SK-N-SH (cell line): ENCODE results near the gene COX15. TPM values are rescaled to one million over a fixed set of nuclear protein-coding genes. Genes with fewer than 3 reads are reported as not detected.

Source experiments
- CTCF ChIA-PET: fragments of 300-600, 350-600 bp; formaldehyde crosslinking; extraction: SDS; loops from one replicate; lab custom pipeline; 2021; lab: Yijun Ruan, JAX
- POLR2A ChIA-PET: fragments of 350-600 bp; sonication (Branson Sonifier 250); formaldehyde crosslinking; extraction: SDS; loops from one replicate; lab custom pipeline; 2020; ENCODE audit warnings: antibody characterized with exemption, inconsistent platforms; lab: Yijun Ruan, JAX
- DNase-seq: peaks from one replicate; pipeline ENCODE4 v3.0.0; 2012
- H2AFZ ChIP-seq: fragments of 200-600 bp; sonication (generic); 2 replicates; pipeline ENCODE4 v1.8.1; 2016; ENCODE audit warnings: antibody characterized with exemption, mild to moderate bottlenecking, low read depth
- H3F3A ChIP-seq: fragments of 200-600 bp; sonication (generic); replicated peaks from 2 replicates; pipeline ENCODE3; 2016; ENCODE audit warnings: antibody characterized with exemption, mild to moderate bottlenecking; ENCODE audit not compliant: insufficient read depth
- H3K27ac ChIP-seq, 2 experiments: fragments of 200-500 bp in 1 of 2; fragments of 200-600 bp in 1 of 2; sonication (Bioruptor generic) in 1 of 2; sonication (generic), shearing (Covaris generic) in 1 of 2; 2 replicates each; pipeline versions ENCODE4 v1.5.1 to v1.6.1; 2014 to 2016; ENCODE audit warnings: low read depth in 2 of 2, inconsistent platforms in 1 of 2, low read length in 1 of 2, mild to moderate bottlenecking in 1 of 2, mixed read lengths in 1 of 2
- H3K27me3 ChIP-seq: fragments of 200-600 bp; sonication (generic), shearing (Covaris generic); 2 replicates; pipeline ENCODE4 v1.6.1; 2016; ENCODE audit warnings: mixed run types; ENCODE audit not compliant: insufficient read depth
- H3K36me3 ChIP-seq, 2 experiments: fragments of 200-500 bp in 1 of 2; fragments of 200-600 bp in 1 of 2; sonication (Bioruptor generic) in 1 of 2; sonication (generic) in 1 of 2; replicated peaks in 1 of 2; 2 replicates each; pipeline versions ENCODE3 to v1.5.1; 2014 to 2016; ENCODE audit warnings: low read length in 1 of 2, mild to moderate bottlenecking in 1 of 2; ENCODE audit not compliant: insufficient read depth in 2 of 2, control insufficient read depth in 1 of 2
- H3K4me1 ChIP-seq, 2 experiments: fragments of 200-500 bp in 1 of 2; fragments of 200-600 bp in 1 of 2; sonication (Bioruptor generic) in 1 of 2; sonication (generic), shearing (Covaris generic) in 1 of 2; 2 replicates each; pipeline versions ENCODE4 v1.5.1 to v1.6.1; 2014 to 2016; ENCODE audit warnings: low read depth in 1 of 2, low read length in 1 of 2, mixed run types in 1 of 2; ENCODE audit not compliant: insufficient read depth in 2 of 2, control insufficient read depth in 1 of 2
- H3K4me2 ChIP-seq: fragments of 200-600 bp; sonication (generic), shearing (Covaris generic); 2 replicates; pipeline ENCODE4 v1.6.1; 2017; ENCODE audit warnings: mixed run types
- H3K4me3 ChIP-seq, 2 experiments: fragments of 200-500 bp in 1 of 2; fragments of 200-600 bp in 1 of 2; sonication (Bioruptor generic) in 1 of 2; sonication (generic), shearing (Covaris generic) in 1 of 2; 2 replicates each; pipeline versions ENCODE4 v1.5.1 to v1.8.1; 2014 to 2016; ENCODE audit warnings: low read depth in 2 of 2, inconsistent platforms in 1 of 2, low read length in 1 of 2, mild to moderate bottlenecking in 1 of 2, mixed read lengths in 1 of 2, moderate library complexity in 1 of 2
- H3K79me2 ChIP-seq: fragments of 200-600 bp; sonication (generic); 2 replicates; pipeline ENCODE4 v1.8.1; 2017; ENCODE audit warnings: mild to moderate bottlenecking; ENCODE audit not compliant: insufficient read depth
- H3K9ac ChIP-seq: fragments of 200-600 bp; sonication (generic); 2 replicates; pipeline ENCODE4 v1.6.1; 2017; ENCODE audit warnings: mixed run types
- H3K9me2 ChIP-seq: fragments of 200-600 bp; sonication (generic); 2 replicates; pipeline ENCODE4 v1.6.1; 2017; ENCODE audit warnings: mixed run types
- H3K9me3 ChIP-seq: fragments of 200-600 bp; sonication (generic); 2 replicates; pipeline ENCODE4 v1.6.1; 2017; ENCODE audit warnings: mixed run types, mild to moderate bottlenecking, moderate library complexity
- H4K20me1 ChIP-seq: fragments of 200-600 bp; sonication (generic); 2 replicates; pipeline ENCODE4 v1.6.1; 2017; ENCODE audit warnings: mild to moderate bottlenecking, mixed run types; ENCODE audit not compliant: insufficient read depth
- EZH2phosphoT487 ChIP-seq: fragments of 200-600 bp; sonication (generic); IDR thresholded peaks from 2 replicates; pipeline ENCODE4 v1.6.1; 2017; ENCODE audit warnings: low read depth, mixed run types, mild to moderate bottlenecking, antibody characterized with exemption, moderate library complexity, borderline replicate concordance
- FOSL2 ChIP-seq: IDR thresholded peaks from 2 replicates; pipeline ENCODE4 v1.4.0; 2012; ENCODE audit warnings: low read depth, mild to moderate bottlenecking, moderate library complexity, borderline replicate concordance
- FOXM1 ChIP-seq: IDR thresholded peaks from 2 replicates; pipeline ENCODE4 v1.4.0; 2012; ENCODE audit warnings: low read depth, mild to moderate bottlenecking
- GATA2 ChIP-seq: sonication (generic); formaldehyde crosslinking; IDR thresholded peaks from 2 replicates; pipeline ENCODE4 v1.5.0; 2020; ENCODE audit warnings: mild to moderate bottlenecking, missing genetic modification reagents
- JUND ChIP-seq: IDR thresholded peaks from 2 replicates; pipeline ENCODE4 v1.4.0; 2012
- MEF2A ChIP-seq: IDR thresholded peaks from 2 replicates; pipeline ENCODE4 v1.4.0; 2012; ENCODE audit warnings: low read depth, borderline replicate concordance
- MXI1 ChIP-seq: IDR thresholded peaks from 2 replicates; pipeline ENCODE4 v1.6.1; 2012; ENCODE audit warnings: mild to moderate bottlenecking, low read depth, low read length, improper control_type of control experiment
- NFIC ChIP-seq: IDR thresholded peaks from 2 replicates; pipeline ENCODE4 v1.4.0; 2012; ENCODE audit warnings: borderline replicate concordance
- NRF1 ChIP-seq: IDR thresholded peaks from 2 replicates; pipeline ENCODE4 v1.6.1; 2012; ENCODE audit warnings: low read depth, mild to moderate bottlenecking, low read length
- POLR2AphosphoS5 ChIP-seq: IDR thresholded peaks from 2 replicates; pipeline ENCODE4 v1.6.1; 2012; ENCODE audit warnings: low read depth, low read length
- RAD21 ChIP-seq: IDR thresholded peaks from 2 replicates; pipeline ENCODE4 v1.6.1; 2012; ENCODE audit warnings: mild to moderate bottlenecking, low read length
- RCOR1 ChIP-seq: fragments of 150-350 bp; IDR thresholded peaks from 2 replicates; pipeline ENCODE4 v1.6.1; 2017; ENCODE audit warnings: antibody characterized with exemption, low read length
- RFX5 ChIP-seq: IDR thresholded peaks from 2 replicates; pipeline ENCODE4 v1.6.1; 2012; ENCODE audit warnings: mild to moderate bottlenecking, improper control_type of control experiment, low read length
- RXRA ChIP-seq: IDR thresholded peaks from 2 replicates; pipeline ENCODE4 v1.4.0; 2012; ENCODE audit warnings: low read depth, mild to moderate bottlenecking, borderline replicate concordance
- TAF1 ChIP-seq: IDR thresholded peaks from 2 replicates; pipeline ENCODE4 v1.6.1; 2012; ENCODE audit warnings: low read depth, mild to moderate bottlenecking, low read length, moderate library complexity, borderline replicate concordance
- TCF12 ChIP-seq: IDR thresholded peaks from 2 replicates; pipeline ENCODE4 v1.4.0; 2012
- TEAD4 ChIP-seq: IDR thresholded peaks from 2 replicates; pipeline ENCODE4 v1.4.0; 2012; ENCODE audit warnings: mild to moderate bottlenecking, borderline replicate concordance; ENCODE audit not compliant: insufficient read depth
- WGBS: methylation state at CpG from one replicate; pipeline ENCODE4 v1.1.6; 2017; ENCODE audit warnings: low lambda C conversion rate; 5-methylcytosine and 5-hydroxymethylcytosine counted together
- polyA plus RNA-seq, 3 experiments: library from polyadenylated mRNA; depleted of rRNA; stranded (reverse); fragments of >200 nt; gene quantifications; 2 replicates each; pipeline ENCODE4 v1.2.3, GENCODE V29; 2012
- TF ChIP-seq, protein P1 (sequence below): fragments of 150-350 bp; IDR thresholded peaks from 2 replicates; pipeline ENCODE4 v1.6.1; 2017; ENCODE audit warnings: antibody characterized with exemption, low read length, low read depth, borderline replicate concordance
- TF ChIP-seq, protein P2 (sequence below): IDR thresholded peaks from 2 replicates; pipeline ENCODE4 v1.4.0; 2012; ENCODE audit warnings: low read depth, borderline replicate concordance
- TF ChIP-seq, protein P3 (sequence below): IDR thresholded peaks from 2 replicates; pipeline ENCODE4 v1.4.0; 2012; ENCODE audit warnings: low read depth

The COX15 gene
- polyA plus RNA-seq, 1 of the 3 experiments (the other 2 are of a cell fraction), result 20.4 TPM

DNA sequence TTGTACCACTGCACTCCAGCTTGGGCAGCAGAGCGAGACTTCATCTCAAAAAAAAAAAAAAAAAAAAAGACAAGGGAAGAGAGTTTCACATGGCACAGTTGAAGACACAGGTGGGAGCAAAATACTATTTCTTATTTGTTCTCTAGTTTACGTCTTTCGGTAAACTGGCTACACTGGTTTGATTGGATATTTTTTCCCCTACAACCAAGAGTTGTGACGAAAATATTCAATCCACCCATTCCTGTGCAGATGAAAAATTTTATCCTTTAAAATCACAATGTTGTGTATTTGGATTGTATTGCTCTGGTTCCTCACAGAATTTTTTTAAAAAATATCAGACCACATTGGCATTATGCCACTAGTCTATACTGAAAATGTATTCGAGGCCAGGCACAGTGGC, 36.0 kb upstream of the COX15 start:
- H2AFZ ChIP-seq, result no peak overlapping the region
- H3K4me2 ChIP-seq, result no peak overlapping the region
- no peaks in the 10 kb centered on the region for H3K79me2 ChIP-seq
- no peaks in the 10 kb centered on the region for H3K27me3 ChIP-seq
- H3K9me2 ChIP-seq, result no peaks in the 10 kb centered on the region
- ChIA-PET POLR2A (no interaction called here), CTCF (interaction anchor here (1.8 kb wide), 1 partner anchor 78 kb away, joined by 4 read pairs; no protein-coding TSS in a partner anchor)
- peak overlapping the region in 1 of 2 experiments; percentile 18; a peak in 1 of 4 replicates for H3K27ac ChIP-seq
- no peak overlapping the region for H3K4me3 ChIP-seq
- no peaks in the 10 kb centered on the region for H3K4me1 ChIP-seq
- no peaks in the 10 kb centered on the region for H4K20me1 ChIP-seq
- H3K36me3 ChIP-seq, result peaks cover 0 to 3% of the 10 kb centered on the region in 2 experiments
- peaks cover 8% of the 10 kb centered on the region for H3F3A ChIP-seq
- no peak for TF ChIP-seq MEF2A
- TF ChIP-seq GATA2 (CRISPR knock-in tag), result no peak
- no peak for TF ChIP-seq EZH2phosphoT487
- no peak for TF ChIP-seq TEAD4
- no peak for TF ChIP-seq FOXM1
- TF ChIP-seq NRF1, result no peak
- TF ChIP-seq FOSL2, result no peak
- TF ChIP-seq RXRA, result no peak
- no peak for TF ChIP-seq TAF1
- TF ChIP-seq POLR2AphosphoS5, result no peak
- TF ChIP-seq, protein P1, sequence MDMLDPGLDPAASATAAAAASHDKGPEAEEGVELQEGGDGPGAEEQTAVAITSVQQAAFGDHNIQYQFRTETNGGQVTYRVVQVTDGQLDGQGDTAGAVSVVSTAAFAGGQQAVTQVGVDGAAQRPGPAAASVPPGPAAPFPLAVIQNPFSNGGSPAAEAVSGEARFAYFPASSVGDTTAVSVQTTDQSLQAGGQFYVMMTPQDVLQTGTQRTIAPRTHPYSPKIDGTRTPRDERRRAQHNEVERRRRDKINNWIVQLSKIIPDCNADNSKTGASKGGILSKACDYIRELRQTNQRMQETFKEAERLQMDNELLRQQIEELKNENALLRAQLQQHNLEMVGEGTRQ, result no peak
- TF ChIP-seq RCOR1, result no peak
- no peak for TF ChIP-seq MXI1
- TF ChIP-seq, protein P2, sequence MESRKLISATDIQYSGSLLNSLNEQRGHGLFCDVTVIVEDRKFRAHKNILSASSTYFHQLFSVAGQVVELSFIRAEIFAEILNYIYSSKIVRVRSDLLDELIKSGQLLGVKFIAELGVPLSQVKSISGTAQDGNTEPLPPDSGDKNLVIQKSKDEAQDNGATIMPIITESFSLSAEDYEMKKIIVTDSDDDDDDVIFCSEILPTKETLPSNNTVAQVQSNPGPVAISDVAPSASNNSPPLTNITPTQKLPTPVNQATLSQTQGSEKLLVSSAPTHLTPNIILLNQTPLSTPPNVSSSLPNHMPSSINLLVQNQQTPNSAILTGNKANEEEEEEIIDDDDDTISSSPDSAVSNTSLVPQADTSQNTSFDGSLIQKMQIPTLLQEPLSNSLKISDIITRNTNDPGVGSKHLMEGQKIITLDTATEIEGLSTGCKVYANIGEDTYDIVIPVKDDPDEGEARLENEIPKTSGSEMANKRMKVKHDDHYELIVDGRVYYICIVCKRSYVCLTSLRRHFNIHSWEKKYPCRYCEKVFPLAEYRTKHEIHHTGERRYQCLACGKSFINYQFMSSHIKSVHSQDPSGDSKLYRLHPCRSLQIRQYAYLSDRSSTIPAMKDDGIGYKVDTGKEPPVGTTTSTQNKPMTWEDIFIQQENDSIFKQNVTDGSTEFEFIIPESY, result no peak
- no peak for TF ChIP-seq RAD21
- TF ChIP-seq RFX5, result no peak
- TF ChIP-seq JUND, result no peak
- no peak for TF ChIP-seq NFIC
- TF ChIP-seq, protein P3, sequence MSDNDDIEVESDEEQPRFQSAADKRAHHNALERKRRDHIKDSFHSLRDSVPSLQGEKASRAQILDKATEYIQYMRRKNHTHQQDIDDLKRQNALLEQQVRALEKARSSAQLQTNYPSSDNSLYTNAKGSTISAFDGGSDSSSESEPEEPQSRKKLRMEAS, result no peak
- TF ChIP-seq TCF12, result no peak
- 74% methylated on average over 5 of the region's 5 CpGs for WGBS
- no peak overlapping the region for H3K9ac ChIP-seq
- no peak for DNase-seq
- H3K9me3 ChIP-seq, result no peaks in the 10 kb centered on the region
